Osteoblast (primary cell): ENCODE data around the gene DDN. TPM values are rescaled to one million over a fixed set of nuclear protein-coding genes. Genes with fewer than 3 reads are reported as not detected.

Source experiments
- DNase-seq: peaks from one replicate; pipeline ENCODE4 v3.0.0; 2011; ENCODE audit warnings: low spot score, mixed read lengths; ENCODE audit not compliant: insufficient read length; ENCODE audit errors: missing footprints
- H2AFZ ChIP-seq: 2 replicates; pipeline ENCODE4 v1.6.0; 2011; ENCODE audit warnings: mild to moderate bottlenecking, low read length
- H3K27ac ChIP-seq: 2 replicates; pipeline ENCODE4 v1.5.1; 2011; ENCODE audit warnings: mild to moderate bottlenecking, low read depth, low read length, moderate library complexity
- H3K27me3 ChIP-seq: 2 replicates; pipeline ENCODE4 v1.6.0; 2012; ENCODE audit warnings: mild to moderate bottlenecking, control low read depth, inconsistent platforms, low read length, moderate library complexity; ENCODE audit not compliant: insufficient read depth
- H3K36me3 ChIP-seq: 2 replicates; pipeline ENCODE4 v1.5.1; 2011; ENCODE audit warnings: mild to moderate bottlenecking, low read length, control low read depth, moderate library complexity; ENCODE audit not compliant: insufficient read depth
- H3K4me1 ChIP-seq: 2 replicates; pipeline ENCODE4 v1.5.1; 2011; ENCODE audit warnings: mild to moderate bottlenecking, low read length, control low read depth, moderate library complexity; ENCODE audit not compliant: insufficient read depth
- H3K4me2 ChIP-seq: 2 replicates; pipeline ENCODE4 v1.6.0; 2011; ENCODE audit warnings: mild to moderate bottlenecking, low read length; ENCODE audit not compliant: insufficient read depth
- H3K4me3 ChIP-seq: fragments of 200-600 bp; sonication (generic); 3 replicates; pipeline ENCODE4 v1.5.1; 2012; ENCODE audit warnings: mild to moderate bottlenecking, low read length, inconsistent platforms; ENCODE audit not compliant: insufficient read depth
- H3K79me2 ChIP-seq: 2 replicates; pipeline ENCODE4 v1.6.0; 2012; ENCODE audit warnings: mild to moderate bottlenecking, low read length, control low read depth, inconsistent platforms; ENCODE audit not compliant: insufficient read depth
- H3K9me3 ChIP-seq: 2 replicates; pipeline ENCODE4 v1.5.1; 2011; ENCODE audit warnings: low read depth, low read length, control low read depth
- H4K20me1 ChIP-seq: 2 replicates; pipeline ENCODE4 v1.6.0; 2012; ENCODE audit warnings: mild to moderate bottlenecking, low read length, control low read depth; ENCODE audit not compliant: insufficient read depth
- total RNA-seq: library from RNA; depleted of rRNA; stranded (reverse); fragments of >200 nt; gene quantifications from 2 replicates; pipeline ENCODE4 v1.2.3, GENCODE V29; 2012
- TF ChIP-seq, protein P1 (sequence below): IDR thresholded peaks from 2 replicates; pipeline ENCODE4 v1.5.1; 2011; ENCODE audit warnings: mild to moderate bottlenecking, low read depth, low read length, moderate library complexity; ENCODE audit errors: extremely low read depth

DDN gene
- total RNA-seq, 1 donor, result under 0.01 TPM

DNA sequence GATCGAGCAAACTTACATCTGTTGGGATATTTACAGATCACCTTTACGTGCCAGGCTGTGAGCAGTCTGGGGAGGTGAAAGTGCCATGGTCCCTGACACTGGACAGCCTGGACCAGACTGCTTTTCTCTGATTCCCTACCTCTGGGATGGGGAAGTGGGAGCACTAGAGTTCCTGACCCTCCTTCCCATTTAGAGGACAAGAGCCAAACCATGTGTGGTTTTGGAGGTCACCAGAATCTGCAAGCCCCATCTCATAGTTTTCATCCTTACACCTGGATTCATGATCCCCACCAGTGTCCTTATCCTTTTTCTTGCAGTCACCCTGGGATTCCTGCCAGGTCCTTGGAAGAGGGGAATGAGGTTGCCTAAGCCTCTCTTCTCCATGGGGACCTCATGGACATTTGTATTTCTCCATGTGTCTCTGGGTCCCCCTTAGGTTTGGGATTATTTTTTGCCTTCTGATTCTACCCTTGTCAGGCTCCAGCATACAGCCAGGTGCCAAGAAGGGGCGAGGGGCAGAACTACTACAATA is 26.2 kb downstream of the DDN start:
- Histone ChIP-seq H3K36me3 (no peaks in the 10 kb centered on the region), H3K4me3 (no peak overlapping the region), H3K9me3 (no peaks in the 10 kb centered on the region), H3K79me2 (no peaks in the 10 kb centered on the region), H4K20me1 (peaks cover 4% of the 10 kb centered on the region), H3K27me3 (peaks cover 34% of the 10 kb centered on the region), H3K4me2 (peak overlapping the region; percentile 64), H3K27ac (no peak overlapping the region), H2AFZ (no peak overlapping the region), H3K4me1 (peaks cover 47% of the 10 kb centered on the region)
- DNase-seq, result peak; percentile 79
- TF ChIP-seq, protein P1, sequence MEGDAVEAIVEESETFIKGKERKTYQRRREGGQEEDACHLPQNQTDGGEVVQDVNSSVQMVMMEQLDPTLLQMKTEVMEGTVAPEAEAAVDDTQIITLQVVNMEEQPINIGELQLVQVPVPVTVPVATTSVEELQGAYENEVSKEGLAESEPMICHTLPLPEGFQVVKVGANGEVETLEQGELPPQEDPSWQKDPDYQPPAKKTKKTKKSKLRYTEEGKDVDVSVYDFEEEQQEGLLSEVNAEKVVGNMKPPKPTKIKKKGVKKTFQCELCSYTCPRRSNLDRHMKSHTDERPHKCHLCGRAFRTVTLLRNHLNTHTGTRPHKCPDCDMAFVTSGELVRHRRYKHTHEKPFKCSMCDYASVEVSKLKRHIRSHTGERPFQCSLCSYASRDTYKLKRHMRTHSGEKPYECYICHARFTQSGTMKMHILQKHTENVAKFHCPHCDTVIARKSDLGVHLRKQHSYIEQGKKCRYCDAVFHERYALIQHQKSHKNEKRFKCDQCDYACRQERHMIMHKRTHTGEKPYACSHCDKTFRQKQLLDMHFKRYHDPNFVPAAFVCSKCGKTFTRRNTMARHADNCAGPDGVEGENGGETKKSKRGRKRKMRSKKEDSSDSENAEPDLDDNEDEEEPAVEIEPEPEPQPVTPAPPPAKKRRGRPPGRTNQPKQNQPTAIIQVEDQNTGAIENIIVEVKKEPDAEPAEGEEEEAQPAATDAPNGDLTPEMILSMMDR, result no peak

DNA sequence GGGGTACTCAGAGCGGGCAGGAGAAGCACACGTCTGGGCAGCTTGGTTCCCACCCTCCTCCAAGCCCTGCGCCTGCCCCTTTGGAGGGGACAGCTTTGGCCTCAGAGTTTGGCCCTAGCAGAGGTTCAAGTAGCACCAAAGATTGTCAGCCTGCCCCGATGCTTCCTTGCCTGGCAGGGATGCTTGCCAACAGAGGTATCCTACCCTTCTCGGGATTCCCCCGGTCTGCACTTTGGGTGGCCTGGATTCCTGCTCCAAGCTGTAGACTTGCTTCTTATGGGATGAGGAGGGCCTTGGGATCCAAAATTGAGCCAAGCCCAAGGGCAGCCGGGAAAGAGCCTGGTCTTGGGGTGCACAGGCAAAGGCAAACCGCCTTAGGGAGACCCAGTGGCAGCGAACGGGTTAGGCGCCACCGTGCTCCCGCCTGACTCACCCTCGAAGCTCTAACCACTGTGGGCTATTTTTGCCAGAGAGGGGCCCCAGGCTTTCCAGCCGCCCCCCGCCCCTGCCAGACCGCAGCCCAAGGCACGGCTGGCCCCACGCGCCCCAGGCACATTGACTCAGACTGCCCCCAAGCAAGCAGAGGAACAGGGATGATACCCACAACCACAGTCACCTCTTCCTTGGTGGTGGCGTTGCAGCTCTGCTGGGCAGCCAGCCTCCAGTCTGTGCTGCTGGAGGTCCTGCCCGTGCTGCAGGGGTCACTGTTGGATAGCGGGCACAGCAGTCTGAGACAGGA is 26.8 kb downstream of the DDN start:
- peak; percentile 90 for DNase-seq

DNA sequence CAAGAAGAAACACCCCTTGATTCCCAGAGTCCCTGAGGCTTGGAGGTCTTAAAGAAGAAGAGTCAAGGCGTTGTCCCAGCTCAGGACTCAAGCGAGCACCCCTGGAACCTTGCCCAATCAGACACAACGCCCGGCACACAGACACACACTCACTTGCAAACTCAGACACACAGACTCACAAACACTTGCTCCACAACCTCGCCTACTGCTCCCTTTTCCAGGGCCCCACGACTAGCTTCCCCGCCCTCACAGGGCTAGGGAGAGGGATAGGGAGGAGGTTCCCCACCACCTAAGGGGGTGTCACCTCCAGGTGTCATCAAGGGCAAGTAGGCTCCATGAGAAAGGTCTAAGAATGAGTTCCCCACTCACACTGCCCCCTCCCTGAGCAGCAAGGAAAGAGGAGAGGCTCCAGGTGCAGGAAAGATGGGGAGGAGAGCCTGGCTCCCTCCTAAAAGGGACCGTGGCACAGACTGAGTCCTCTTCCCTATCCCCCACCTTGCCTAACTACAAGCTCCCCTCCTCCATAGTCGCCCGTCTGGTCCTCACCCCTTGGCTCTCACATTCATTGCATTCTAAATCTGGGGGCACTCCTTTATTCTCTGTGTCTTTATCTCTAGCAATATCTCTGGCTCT is 28.4 kb downstream of the DDN start:
- H3K27me3 ChIP-seq, result peaks cover 40% of the 10 kb centered on the region
- no peaks in the 10 kb centered on the region for H3K9me3 ChIP-seq
- H3K36me3 ChIP-seq, result no peaks in the 10 kb centered on the region
- peaks cover 36% of the 10 kb centered on the region for H3K4me1 ChIP-seq
- peaks cover 4% of the 10 kb centered on the region for H4K20me1 ChIP-seq
- DNase-seq, result peak; percentile 85
- H2AFZ ChIP-seq, result no peak overlapping the region
- no peaks in the 10 kb centered on the region for H3K79me2 ChIP-seq
- H3K27ac ChIP-seq, result no peak overlapping the region
- peak overlapping the region; percentile 59 for H3K4me3 ChIP-seq
- TF ChIP-seq, protein P1, result no peak
- peak overlapping the region; percentile 73 for H3K4me2 ChIP-seq

More for the DNA sequence above, 26.8 kb downstream of the DDN start:
- H4K20me1 ChIP-seq, result peaks cover 4% of the 10 kb centered on the region
- peak overlapping the region; percentile 10 for H2AFZ ChIP-seq
- H3K36me3 ChIP-seq, result no peaks in the 10 kb centered on the region
- peaks cover 42% of the 10 kb centered on the region for H3K4me1 ChIP-seq
- H3K27ac ChIP-seq, result no peak overlapping the region
- H3K4me3 ChIP-seq, result no peak overlapping the region
- peaks cover 34% of the 10 kb centered on the region for H3K27me3 ChIP-seq
- no peaks in the 10 kb centered on the region for H3K9me3 ChIP-seq
- TF ChIP-seq, protein P1, result no peak
- no peaks in the 10 kb centered on the region for H3K79me2 ChIP-seq
- peak overlapping the region; percentile 73 for H3K4me2 ChIP-seq
